K562 (cell line): Measurements from ENCODE around the gene TMEM147. TPM values are rescaled to one million over a fixed set of nuclear protein-coding genes. Genes with fewer than 3 reads are reported as not detected.

Source experiments
- ATAC-seq: fragments of 200-7000 bp; cut with Tn5 transposase; 3 replicates; pipeline ENCODE4 v1.9.1; 2020; ENCODE audit warnings: moderate library complexity
- BruUV-seq: library from RNA; stranded (reverse); fragments of 400-500 nt; replicated peaks from 2 replicates; lab custom pipeline; 2021; lab: Mats Ljungman, UMichigan
- CTCF ChIA-PET: fragments of 300-600 bp; formaldehyde crosslinking; extraction: SDS; loops from one replicate; lab custom pipeline; 2021; ENCODE audit warnings: low intra/inter-chr PET ratio; lab: Yijun Ruan, JAX
- POLR2A ChIA-PET: fragments of 300-600, 350-650 bp; sonication (Branson Sonifier 250); formaldehyde crosslinking; extraction: SDS; loops from one replicate; lab custom pipeline; 2021; ENCODE audit warnings: antibody characterized with exemption, inconsistent platforms; lab: Yijun Ruan, JAX
- DNase-seq, 4 experiments: peaks; one replicate each; pipeline versions ENCODE4 v3.0.0 to v3.0.0-alpha.2; 2011 to 2018; ENCODE audit warnings: low spot score in 3 of 4, mixed read lengths in 3 of 4; ENCODE audit errors: extremely low read depth in 1 of 4
- FAIRE-seq: peaks from 2 replicates; lab custom pipeline; 2011; peaks lifted over from hg19 to GRCh38; lab: Jason Lieb, UNC
- H2AFZ ChIP-seq: 2 replicates; pipeline ENCODE4 v1.6.0; 2011; ENCODE audit warnings: low read depth, low read length, control low read depth, inconsistent platforms
- H3K27ac ChIP-seq: fragments of 200-600 bp; 3 replicates; pipeline ENCODE4 v1.8.0; 2011; ENCODE audit warnings: low read depth, mild to moderate bottlenecking, control low read depth, inconsistent platforms, low read length, moderate library complexity, mixed read lengths; ENCODE audit errors: extremely low read depth
- H3K27me3 ChIP-seq, 2 experiments: fragments of 300-600 bp in 1 of 2; 2 replicates in 1 of 2; 3 replicates in 1 of 2; pipeline versions ENCODE4 v1.6.0 to v1.8.0; 2011; ENCODE audit warnings: inconsistent platforms in 2 of 2, low read length in 2 of 2, mild to moderate bottlenecking in 1 of 2, mixed read lengths in 1 of 2, moderate library complexity in 1 of 2; ENCODE audit not compliant: control insufficient read depth in 2 of 2, insufficient read depth in 2 of 2
- H3K36me3 ChIP-seq: fragments of 300-600 bp; 3 replicates; pipeline ENCODE4 v1.8.0; 2011; ENCODE audit warnings: mild to moderate bottlenecking, low read length, inconsistent platforms; ENCODE audit not compliant: control insufficient read depth, insufficient read depth
- H3K4me1 ChIP-seq, 2 experiments: fragments of 200-600 bp in 1 of 2; replicated peaks in 1 of 2; 2 replicates in 1 of 2; 3 replicates in 1 of 2; pipeline versions ENCODE4 v1.5.1 to v1.8.0; 2011; ENCODE audit warnings: inconsistent platforms in 2 of 2, low read length in 2 of 2, mild to moderate bottlenecking in 1 of 2, mixed read lengths in 1 of 2, moderate library complexity in 1 of 2; ENCODE audit not compliant: control insufficient read depth in 2 of 2, insufficient read depth in 2 of 2
- H3K4me2 ChIP-seq: 2 replicates; pipeline ENCODE4 v1.6.1; 2011; ENCODE audit warnings: low read length, control low read depth, inconsistent platforms, mixed read lengths; ENCODE audit not compliant: insufficient read depth
- H3K4me3 ChIP-seq: fragments of 200-600 bp; sonication (generic), shearing (Covaris generic); 2 replicates; pipeline ENCODE4 v1.5.1; 2016; ENCODE audit warnings: control low read depth, inconsistent platforms
- H3K79me2 ChIP-seq: fragments of 200-600 bp; 3 replicates; pipeline ENCODE4 v1.8.0; 2011; ENCODE audit warnings: low read length, inconsistent platforms; ENCODE audit not compliant: control insufficient read depth, insufficient read depth
- H3K9ac ChIP-seq, 2 experiments: 2 replicates each; pipeline versions ENCODE4 v1.6.0 to v1.6.1; 2011; ENCODE audit warnings: low read depth in 2 of 2, low read length in 2 of 2, control low read depth in 1 of 2, inconsistent platforms in 1 of 2, mild to moderate bottlenecking in 1 of 2, mixed read lengths in 1 of 2; ENCODE audit not compliant: insufficient read depth in 1 of 2
- H3K9me1 ChIP-seq: one replicate; pipeline ENCODE4 v1.6.0; 2011; ENCODE audit warnings: inconsistent platforms, mild to moderate bottlenecking, low read length, moderate library complexity; ENCODE audit not compliant: control insufficient read depth, insufficient read depth
- H3K9me3 ChIP-seq: replicated peaks from 2 replicates; pipeline ENCODE4 v1.5.1; 2011; ENCODE audit warnings: low read depth, low read length, inconsistent platforms; ENCODE audit not compliant: control insufficient read depth, insufficient read depth
- H4K20me1 ChIP-seq: replicated peaks from 2 replicates; pipeline ENCODE4 v1.6.1; 2011; ENCODE audit warnings: low read length, inconsistent platforms, mixed read lengths; ENCODE audit not compliant: control insufficient read depth, insufficient read depth
- FOSL1 ChIP-seq: fragments of 200-800 bp; sonication (Bioruptor generic); conservative IDR thresholded peaks from 2 replicates; pipeline ENCODE4 v1.6.1; 2016; ENCODE audit warnings: missing genetic modification characterization, missing compliant biosample characterization
- GABPB2 ChIP-seq: fragments of 250-450 bp; sonication (Bioruptor Pico); conservative IDR thresholded peaks from 2 replicates; pipeline ENCODE4 v1.5.1; 2021; ENCODE audit warnings: mild to moderate bottlenecking
- NR1H2 ChIP-seq: sonication (generic); formaldehyde crosslinking; IDR thresholded peaks from 2 replicates; pipeline ENCODE4 v1.4.0; 2020; ENCODE audit warnings: mild to moderate bottlenecking, missing genetic modification reagents
- POLR2AphosphoS5 ChIP-seq: IDR thresholded peaks from 2 replicates; pipeline ENCODE4 v1.6.1; 2011; ENCODE audit warnings: mild to moderate bottlenecking, low read depth, low read length, moderate library complexity; ENCODE audit not compliant: control insufficient read depth, insufficient read depth
- YBX1 ChIP-seq: fragments of 450-650 bp; IDR thresholded peaks from 2 replicates; pipeline ENCODE4 v1.7.1; 2016; ENCODE audit warnings: mild to moderate bottlenecking
- WGBS: fragments of 100-300 bp; shearing (Covaris generic); methylation state at CpG from one replicate; pipeline ENCODE4 v1.1.6; 2016; ENCODE audit warnings: low coverage, mixed read lengths; ENCODE audit not compliant: insufficient coverage; ENCODE audit errors: missing lambda C conversion rate; 5-methylcytosine and 5-hydroxymethylcytosine counted together
- in situ Hi-C: fragments of 300-500 bp; cut with MboI; formaldehyde crosslinking; loops from 4 replicates; pipeline ENCODE4 v1.15.0; 2018; ENCODE audit warnings: inconsistent platforms, mixed read lengths
- intact Hi-C: fragments of 100-400 bp; cut with micrococcal nuclease; formaldehyde crosslinking; loops from 2 replicates; pipeline ENCODE4 v1.14.2; 2022
- polyA plus RNA-seq, 8 experiments: library from polyadenylated mRNA; depleted of rRNA in 4 of 8; stranded (reverse) in 5 of 8; unstranded in 3 of 8; fragments of >200 nt; fragmentation: Nextera tagmentation in 2 of 8; fragmentation: Illumina TruSeq in 1 of 8; extraction: Ambion mirVana in 2 of 8; extraction: Trizol in 1 of 8; gene quantifications; 2 replicates each; pipeline versions ENCODE4 v1.2.1 to v1.2.3, GENCODE V29; 2011 to 2014; ENCODE audit warnings: inconsistent platforms in 1 of 8, missing spikeins in 1 of 8
- total RNA-seq, 7 experiments: library from RNA; depleted of rRNA in 6 of 7; stranded (reverse); fragments of >200 nt in 6 of 7; fragmentation: Illumina TruSeq in 2 of 7; extraction: Trizol in 2 of 7; gene quantifications; 2 replicates each; pipeline versions ENCODE4 v1.2.1 to v1.2.3, GENCODE V29; 2011 to 2021; ENCODE audit warnings: low replicate concordance in 1 of 7
- TF ChIP-seq, protein P1 (sequence below): sonication (generic); formaldehyde crosslinking; IDR thresholded peaks from 2 replicates; pipeline ENCODE4 v1.8.0; 2023; ENCODE audit warnings: mild to moderate bottlenecking, missing genetic modification reagents
- TF ChIP-seq, protein P2 (sequence below): fragments of 450-650 bp; formaldehyde crosslinking; IDR thresholded peaks from 2 replicates; pipeline ENCODE4 v1.4.0; 2022; ENCODE audit warnings: missing genetic modification characterization
- TF ChIP-seq, protein P3 (sequence below): fragments of 450-650 bp; IDR thresholded peaks from 2 replicates; pipeline ENCODE4 v1.6.1; 2017; ENCODE audit warnings: antibody characterized with exemption, mild to moderate bottlenecking
- TF ChIP-seq, protein P4 (sequence below): fragments of 450-650 bp; formaldehyde crosslinking; IDR thresholded peaks from 2 replicates; pipeline ENCODE4 v1.4.0; 2022; ENCODE audit warnings: mild to moderate bottlenecking, moderate library complexity
- TF ChIP-seq, protein P5 (sequence below), 2 experiments: fragments of 250-450 bp in 1 of 2; fragments of 450-650 bp in 1 of 2; sonication (Bioruptor Pico) in 1 of 2; IDR thresholded peaks; 2 replicates each; pipeline versions ENCODE4 v1.6.1 to v1.8.0; 2016 to 2021; ENCODE audit warnings: mild to moderate bottlenecking in 2 of 2, moderate library complexity in 2 of 2, missing compliant biosample characterization in 1 of 2, missing genetic modification characterization in 1 of 2

The TMEM147 gene
- total and polyA plus RNA-seq, 9 of the 15 experiments (the other 6 are each of a cell fraction or from before 2014, with no cell fraction given) = 73.8 to 194 (median 142) TPM

DNA sequence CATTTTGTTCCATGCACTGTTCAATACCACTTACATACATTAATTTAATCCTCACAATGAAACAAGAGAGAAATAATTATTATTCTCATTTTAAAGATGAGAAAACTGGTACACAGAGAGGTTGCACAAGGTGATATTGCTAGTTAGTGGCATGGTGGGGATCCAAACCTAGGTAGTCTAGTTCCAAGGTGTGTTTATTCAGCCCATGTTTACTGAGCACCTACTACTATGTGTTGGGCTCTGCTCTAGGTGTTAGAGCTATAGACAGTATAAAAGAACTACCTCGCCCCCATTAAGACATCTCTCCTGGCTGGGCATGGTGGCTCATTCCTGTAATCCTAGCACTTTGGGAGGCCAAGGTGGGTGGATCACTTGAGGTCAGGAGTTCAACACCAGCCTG is 37.3 kb downstream of the TMEM147 start:
- ChIA-PET CTCF (no interaction called here), POLR2A (no interaction called here)
- no peaks in the 10 kb centered on the region for H3K9me3 ChIP-seq
- WGBS = 0% methylated on average over 1 of the region's 1 CpG
- peaks cover 4 to 16% of the 10 kb centered on the region in 2 experiments; a peak in 3 of 5 replicates for H3K27me3 ChIP-seq
- H2AFZ ChIP-seq = no peak overlapping the region
- no TSS peak for BruUV-seq
- no peaks in the 10 kb centered on the region for H3K79me2 ChIP-seq
- H4K20me1 ChIP-seq = no peaks in the 10 kb centered on the region
- H3K9me1 ChIP-seq = no peaks in the 10 kb centered on the region
- no peak overlapping the region for H3K27ac ChIP-seq
- intact Hi-C loops (no loop called here), in situ Hi-C loops (no loop called here)
- no peaks in the 10 kb centered on the region for H3K36me3 ChIP-seq
- no peak for FAIRE-seq
- H3K9ac ChIP-seq = no peak overlapping the region
- ATAC-seq = no peak
- DNase-seq = no peak
- no peak overlapping the region for H3K4me2 ChIP-seq
- peaks cover 0 to 6% of the 10 kb centered on the region in 2 experiments; a peak in 3 of 5 replicates for H3K4me1 ChIP-seq
- no peak overlapping the region for H3K4me3 ChIP-seq
- TF ChIP-seq, protein P1, sequence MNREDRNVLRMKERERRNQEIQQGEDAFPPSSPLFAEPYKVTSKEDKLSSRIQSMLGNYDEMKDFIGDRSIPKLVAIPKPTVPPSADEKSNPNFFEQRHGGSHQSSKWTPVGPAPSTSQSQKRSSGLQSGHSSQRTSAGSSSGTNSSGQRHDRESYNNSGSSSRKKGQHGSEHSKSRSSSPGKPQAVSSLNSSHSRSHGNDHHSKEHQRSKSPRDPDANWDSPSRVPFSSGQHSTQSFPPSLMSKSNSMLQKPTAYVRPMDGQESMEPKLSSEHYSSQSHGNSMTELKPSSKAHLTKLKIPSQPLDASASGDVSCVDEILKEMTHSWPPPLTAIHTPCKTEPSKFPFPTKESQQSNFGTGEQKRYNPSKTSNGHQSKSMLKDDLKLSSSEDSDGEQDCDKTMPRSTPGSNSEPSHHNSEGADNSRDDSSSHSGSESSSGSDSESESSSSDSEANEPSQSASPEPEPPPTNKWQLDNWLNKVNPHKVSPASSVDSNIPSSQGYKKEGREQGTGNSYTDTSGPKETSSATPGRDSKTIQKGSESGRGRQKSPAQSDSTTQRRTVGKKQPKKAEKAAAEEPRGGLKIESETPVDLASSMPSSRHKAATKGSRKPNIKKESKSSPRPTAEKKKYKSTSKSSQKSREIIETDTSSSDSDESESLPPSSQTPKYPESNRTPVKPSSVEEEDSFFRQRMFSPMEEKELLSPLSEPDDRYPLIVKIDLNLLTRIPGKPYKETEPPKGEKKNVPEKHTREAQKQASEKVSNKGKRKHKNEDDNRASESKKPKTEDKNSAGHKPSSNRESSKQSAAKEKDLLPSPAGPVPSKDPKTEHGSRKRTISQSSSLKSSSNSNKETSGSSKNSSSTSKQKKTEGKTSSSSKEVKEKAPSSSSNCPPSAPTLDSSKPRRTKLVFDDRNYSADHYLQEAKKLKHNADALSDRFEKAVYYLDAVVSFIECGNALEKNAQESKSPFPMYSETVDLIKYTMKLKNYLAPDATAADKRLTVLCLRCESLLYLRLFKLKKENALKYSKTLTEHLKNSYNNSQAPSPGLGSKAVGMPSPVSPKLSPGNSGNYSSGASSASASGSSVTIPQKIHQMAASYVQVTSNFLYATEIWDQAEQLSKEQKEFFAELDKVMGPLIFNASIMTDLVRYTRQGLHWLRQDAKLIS (CRISPR knock-in tag) = no peak
- TF ChIP-seq YBX1 (no peak), GABPB2 (no peak), POLR2AphosphoS5 (no peak), NR1H2 (CRISPR knock-in tag) (no peak), FOSL1 (tag) (no peak)
- TF ChIP-seq, protein P2, sequence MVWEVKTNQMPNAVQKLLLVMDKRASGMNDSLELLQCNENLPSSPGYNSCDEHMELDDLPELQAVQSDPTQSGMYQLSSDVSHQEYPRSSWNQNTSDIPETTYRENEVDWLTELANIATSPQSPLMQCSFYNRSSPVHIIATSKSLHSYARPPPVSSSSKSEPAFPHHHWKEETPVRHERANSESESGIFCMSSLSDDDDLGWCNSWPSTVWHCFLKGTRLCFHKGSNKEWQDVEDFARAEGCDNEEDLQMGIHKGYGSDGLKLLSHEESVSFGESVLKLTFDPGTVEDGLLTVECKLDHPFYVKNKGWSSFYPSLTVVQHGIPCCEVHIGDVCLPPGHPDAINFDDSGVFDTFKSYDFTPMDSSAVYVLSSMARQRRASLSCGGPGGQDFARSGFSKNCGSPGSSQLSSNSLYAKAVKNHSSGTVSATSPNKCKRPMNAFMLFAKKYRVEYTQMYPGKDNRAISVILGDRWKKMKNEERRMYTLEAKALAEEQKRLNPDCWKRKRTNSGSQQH (CRISPR knock-in tag) = no peak
- TF ChIP-seq, protein P3, sequence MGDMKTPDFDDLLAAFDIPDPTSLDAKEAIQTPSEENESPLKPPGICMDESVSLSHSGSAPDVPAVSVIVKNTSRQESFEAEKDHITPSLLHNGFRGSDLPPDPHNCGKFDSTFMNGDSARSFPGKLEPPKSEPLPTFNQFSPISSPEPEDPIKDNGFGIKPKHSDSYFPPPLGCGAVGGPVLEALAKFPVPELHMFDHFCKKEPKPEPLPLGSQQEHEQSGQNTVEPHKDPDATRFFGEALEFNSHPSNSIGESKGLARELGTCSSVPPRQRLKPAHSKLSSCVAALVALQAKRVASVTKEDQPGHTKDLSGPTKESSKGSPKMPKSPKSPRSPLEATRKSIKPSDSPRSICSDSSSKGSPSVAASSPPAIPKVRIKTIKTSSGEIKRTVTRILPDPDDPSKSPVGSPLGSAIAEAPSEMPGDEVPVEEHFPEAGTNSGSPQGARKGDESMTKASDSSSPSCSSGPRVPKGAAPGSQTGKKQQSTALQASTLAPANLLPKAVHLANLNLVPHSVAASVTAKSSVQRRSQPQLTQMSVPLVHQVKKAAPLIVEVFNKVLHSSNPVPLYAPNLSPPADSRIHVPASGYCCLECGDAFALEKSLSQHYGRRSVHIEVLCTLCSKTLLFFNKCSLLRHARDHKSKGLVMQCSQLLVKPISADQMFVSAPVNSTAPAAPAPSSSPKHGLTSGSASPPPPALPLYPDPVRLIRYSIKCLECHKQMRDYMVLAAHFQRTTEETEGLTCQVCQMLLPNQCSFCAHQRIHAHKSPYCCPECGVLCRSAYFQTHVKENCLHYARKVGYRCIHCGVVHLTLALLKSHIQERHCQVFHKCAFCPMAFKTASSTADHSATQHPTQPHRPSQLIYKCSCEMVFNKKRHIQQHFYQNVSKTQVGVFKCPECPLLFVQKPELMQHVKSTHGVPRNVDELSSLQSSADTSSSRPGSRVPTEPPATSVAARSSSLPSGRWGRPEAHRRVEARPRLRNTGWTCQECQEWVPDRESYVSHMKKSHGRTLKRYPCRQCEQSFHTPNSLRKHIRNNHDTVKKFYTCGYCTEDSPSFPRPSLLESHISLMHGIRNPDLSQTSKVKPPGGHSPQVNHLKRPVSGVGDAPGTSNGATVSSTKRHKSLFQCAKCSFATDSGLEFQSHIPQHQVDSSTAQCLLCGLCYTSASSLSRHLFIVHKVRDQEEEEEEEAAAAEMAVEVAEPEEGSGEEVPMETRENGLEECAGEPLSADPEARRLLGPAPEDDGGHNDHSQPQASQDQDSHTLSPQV = no peak
- TF ChIP-seq, protein P4, sequence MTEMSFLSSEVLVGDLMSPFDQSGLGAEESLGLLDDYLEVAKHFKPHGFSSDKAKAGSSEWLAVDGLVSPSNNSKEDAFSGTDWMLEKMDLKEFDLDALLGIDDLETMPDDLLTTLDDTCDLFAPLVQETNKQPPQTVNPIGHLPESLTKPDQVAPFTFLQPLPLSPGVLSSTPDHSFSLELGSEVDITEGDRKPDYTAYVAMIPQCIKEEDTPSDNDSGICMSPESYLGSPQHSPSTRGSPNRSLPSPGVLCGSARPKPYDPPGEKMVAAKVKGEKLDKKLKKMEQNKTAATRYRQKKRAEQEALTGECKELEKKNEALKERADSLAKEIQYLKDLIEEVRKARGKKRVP = no peak
- TF ChIP-seq, protein P5, sequence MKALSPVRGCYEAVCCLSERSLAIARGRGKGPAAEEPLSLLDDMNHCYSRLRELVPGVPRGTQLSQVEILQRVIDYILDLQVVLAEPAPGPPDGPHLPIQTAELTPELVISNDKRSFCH (CRISPR knock-in tag; IDR thresholded peaks at IDR 0.05) = no peak
- TF ChIP-seq, protein P5 (tag; IDR thresholded peaks at IDR 0.05) = no peak
